Upper lobe of left lung (tissue), 4 donors: Measurements from ENCODE around the gene SHMT1.

Experiments
- EP300 ChIP-seq, 4 donors: sonication (generic); formaldehyde crosslinking; IDR thresholded peaks; one replicate each; pipeline ENCODE4 v1.5.1; 2017; ENCODE audit warnings: antibody characterized with exemption in 4 of 4, control low read depth in 2 of 4
- POLR2AphosphoS5 ChIP-seq, 2 donors: sonication (generic); formaldehyde crosslinking; IDR thresholded peaks; one replicate each; pipeline ENCODE4 v1.5.1; 2017; ENCODE audit warnings: antibody characterized with exemption in 2 of 2
- TF ChIP-seq, protein P1 (sequence below), 6 experiments: fragments of 450-650 bp in 4 of 6; fragments of 200-600 bp in 2 of 6; sonication (generic) in 2 of 6; IDR thresholded peaks; one replicate each; pipeline ENCODE4 v1.5.1; 2016 to 2019; ENCODE audit warnings: antibody characterized with exemption in 6 of 6

DNA sequence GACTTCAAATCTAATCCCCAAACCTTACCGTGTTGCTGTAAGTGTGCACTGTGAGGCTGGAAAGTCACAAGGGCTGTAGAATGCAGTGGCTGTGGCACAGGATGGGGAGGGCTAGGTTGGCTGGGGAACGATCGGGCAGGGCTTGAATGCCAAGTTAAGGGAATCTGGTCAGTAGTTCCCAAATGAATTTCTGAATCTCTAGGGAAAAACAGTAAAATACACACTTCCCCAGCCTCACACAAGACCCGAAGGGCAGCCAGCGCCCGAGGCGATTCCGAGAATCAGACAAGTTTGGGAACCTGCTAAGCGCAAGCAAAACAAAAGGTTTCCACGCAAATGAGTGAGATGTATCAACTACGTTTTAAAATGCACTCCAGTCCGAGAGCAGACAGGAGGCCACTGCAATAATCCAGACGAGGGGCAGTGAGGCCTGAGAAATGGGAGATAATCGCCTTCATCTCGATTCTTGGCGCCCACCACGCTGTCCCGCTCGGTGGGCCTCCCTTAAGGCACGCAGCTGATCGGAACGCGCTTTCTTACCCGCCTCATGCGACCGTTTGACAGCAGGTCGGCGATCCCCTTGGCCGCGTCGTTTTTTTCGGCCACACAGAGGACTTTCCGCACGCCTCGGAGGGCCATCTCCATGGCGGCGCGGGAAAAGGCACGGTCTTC lies 49.2 kb downstream of the SHMT1 start:
- TF ChIP-seq, protein P1, sequence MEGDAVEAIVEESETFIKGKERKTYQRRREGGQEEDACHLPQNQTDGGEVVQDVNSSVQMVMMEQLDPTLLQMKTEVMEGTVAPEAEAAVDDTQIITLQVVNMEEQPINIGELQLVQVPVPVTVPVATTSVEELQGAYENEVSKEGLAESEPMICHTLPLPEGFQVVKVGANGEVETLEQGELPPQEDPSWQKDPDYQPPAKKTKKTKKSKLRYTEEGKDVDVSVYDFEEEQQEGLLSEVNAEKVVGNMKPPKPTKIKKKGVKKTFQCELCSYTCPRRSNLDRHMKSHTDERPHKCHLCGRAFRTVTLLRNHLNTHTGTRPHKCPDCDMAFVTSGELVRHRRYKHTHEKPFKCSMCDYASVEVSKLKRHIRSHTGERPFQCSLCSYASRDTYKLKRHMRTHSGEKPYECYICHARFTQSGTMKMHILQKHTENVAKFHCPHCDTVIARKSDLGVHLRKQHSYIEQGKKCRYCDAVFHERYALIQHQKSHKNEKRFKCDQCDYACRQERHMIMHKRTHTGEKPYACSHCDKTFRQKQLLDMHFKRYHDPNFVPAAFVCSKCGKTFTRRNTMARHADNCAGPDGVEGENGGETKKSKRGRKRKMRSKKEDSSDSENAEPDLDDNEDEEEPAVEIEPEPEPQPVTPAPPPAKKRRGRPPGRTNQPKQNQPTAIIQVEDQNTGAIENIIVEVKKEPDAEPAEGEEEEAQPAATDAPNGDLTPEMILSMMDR (IDR thresholded peaks at IDR 0.05), result no peak
- no peak for TF ChIP-seq POLR2AphosphoS5 (IDR thresholded peaks at IDR 0.05)
- no peak for TF ChIP-seq EP300 (IDR thresholded peaks at IDR 0.05)
